GM18868 (cell line): ENCODE results near the gene SLC25A14.

Experiments
- ATAC-seq: cut with Tn5 transposase; IDR thresholded peaks from one replicate; pipeline ENCODE4 v1.9.1; 2021; ENCODE audit warnings: mild to moderate bottlenecking, moderate library complexity; ENCODE audit not compliant: unreplicated experiment

SLC25A14 gene

GRCh38 chrX:130376077-130376476 is 36.4 kb downstream of the SLC25A14 start:
- ATAC-seq = no peak

- ATAC-seq = no peak
These were observed 38.4 kb downstream of the SLC25A14 start for GRCh38 chrX:130378024-130378669.

- no peak for ATAC-seq
These were observed 45.8 kb downstream of the SLC25A14 start, which contains the start of gene GPR119 for GRCh38 chrX:130385520-130385919. Gene GPR119, minus strand, starts transcription at chrX:130385674. Its CDS starts 227 bp downstream, at chrX:130385447.

- no peak for ATAC-seq
These were observed 46.7 kb downstream of the SLC25A14 start for GRCh38 chrX:130386408-130386808.

- ATAC-seq = no peak
These were observed 53.8 kb downstream of the SLC25A14 start for GRCh38 chrX:130393451-130394074.

- ATAC-seq = no peak
These were observed 55.6 kb downstream of the SLC25A14 start for GRCh38 chrX:130395341-130395740.

GRCh38 chrX:130401415-130402207 is 61.9 kb downstream of the SLC25A14 start, which contains the start of gene RBMX2:
Gene RBMX2, plus strand, starts transcription at chrX:130401987. Its CDS starts 46 bp downstream, at chrX:130402033.
- ATAC-seq = peak; percentile 98

- ATAC-seq = no peak
These were observed 62.5 kb downstream of the SLC25A14 start for GRCh38 chrX:130402208-130402684.

- no peak for ATAC-seq
These were observed 73.7 kb downstream of the SLC25A14 start for GRCh38 chrX:130413415-130413814.

- ATAC-seq = no peak
These were observed 75.1 kb downstream of the SLC25A14 start for GRCh38 chrX:130414800-130415199.

- ATAC-seq = no peak
These were observed 75.5 kb downstream of the SLC25A14 start for GRCh38 chrX:130415201-130415600.

GRCh38 chrX:130416785-130417184 is 77.1 kb downstream of the SLC25A14 start:
- ATAC-seq = no peak

GRCh38 chrX:130418066-130418465 is 78.3 kb downstream of the SLC25A14 start:
- no peak for ATAC-seq

- ATAC-seq = no peak
These were observed 79.0 kb downstream of the SLC25A14 start for GRCh38 chrX:130418740-130419139.

GRCh38 chrX:130419263-130419662 is 79.5 kb downstream of the SLC25A14 start:
- no peak for ATAC-seq
